ENCODE measurements around the gene RDH8. TPM values are rescaled to one million over a fixed set of nuclear protein-coding genes. Genes with fewer than 3 reads are reported as not detected.

Gene RDH8
- total RNA-seq, 1 experiment from 2014 or later = not detected

- no CpG with 5 or more reads among the region's 5 CpGs for WGBS (ENCODE audit: extremely low coverage, insufficient read length, low lambda C conversion rate)
- no peaks in the 10 kb centered on the region for H3K4me1 ChIP-seq (ENCODE audit: insufficient read depth, low read length)
- Mint-ChIP-seq H3K27me3 (ENCODE audit: low read depth) (peaks cover 16% of the 10 kb centered on the region), H3K4me3 (no peak overlapping the region), H3K36me3 (ENCODE audit: insufficient read depth in 1 of 3, low read depth in 3 of 3) (no peaks in the 10 kb centered on the region), H3K4me1 (no peaks in the 10 kb centered on the region), H3K9me3 (no peaks in the 10 kb centered on the region), H3K27ac (no peak overlapping the region)
- no peak overlapping the region for H3K14ac ChIP-seq (ENCODE audit: insufficient read depth, low read length)
- H3T11ph ChIP-seq (ENCODE audit: low read length) = no peak overlapping the region
- no peaks in the 10 kb centered on the region for H4K20me1 ChIP-seq (ENCODE audit: control insufficient read depth, insufficient read depth, insufficient read length)
- no peak overlapping the region for H3K4me2 ChIP-seq (ENCODE audit: insufficient read depth, insufficient read length, low read length)
- no peak overlapping the region for H2BK120ac ChIP-seq (ENCODE audit: low read depth, low read length, poor library complexity, severe bottlenecking)
- H2AK5ac ChIP-seq (ENCODE audit: insufficient read length, low read length) = no peak overlapping the region
- H3K79me2 ChIP-seq (ENCODE audit: insufficient read depth, low read length) = no peaks in the 10 kb centered on the region
- H3K27ac ChIP-seq (ENCODE audit: insufficient read length, low read depth, low read length) = no peak overlapping the region
- no peak overlapping the region for H4K91ac ChIP-seq (ENCODE audit: insufficient read length, low read depth, low read length)
- no peak overlapping the region for H3K9ac ChIP-seq (ENCODE audit: extremely low read depth, insufficient read length, low read length)
- H3K18ac ChIP-seq (ENCODE audit: insufficient read length, low read depth, low read length) = no peak overlapping the region
- H3K79me1 ChIP-seq (ENCODE audit: insufficient read depth, low read depth, low read length, poor library complexity, severe bottlenecking) = no peaks in the 10 kb centered on the region
- no peak overlapping the region for H2BK5ac ChIP-seq (ENCODE audit: insufficient read length, low read length)
- H4K5ac ChIP-seq (ENCODE audit: insufficient read length, low read depth, low read length) = no peak overlapping the region
- no peaks in the 10 kb centered on the region; the same call in 1 of the 2 replicates for H3K27me3 ChIP-seq (ENCODE audit: insufficient read depth, low read length)
- H2BK15ac ChIP-seq (ENCODE audit: low read depth, low read length) = no peak overlapping the region
- no peak overlapping the region for H2BK12ac ChIP-seq (ENCODE audit: insufficient read length, low read depth, low read length)
- H3K23ac ChIP-seq (ENCODE audit: insufficient read length, low read depth, low read length) = no peak overlapping the region
- no peaks in the 10 kb centered on the region for H3K9me3 ChIP-seq (ENCODE audit: control insufficient read depth, low read depth, low read length)
- no peak overlapping the region for H2BK20ac ChIP-seq (ENCODE audit: low read depth, low read length, poor library complexity, severe bottlenecking)
- no peak overlapping the region for H2AFZ ChIP-seq (ENCODE audit: low read length)
- no peaks in the 10 kb centered on the region for H3K23me2 ChIP-seq (ENCODE audit: insufficient read length, low read depth, low read length, poor library complexity, severe bottlenecking)
- H3K4ac ChIP-seq (ENCODE audit: low read depth, low read length) = no peak overlapping the region
- TF ChIP-seq CTCF (conservative IDR thresholded peaks at IDR 0.05) = no peak
- no peak overlapping the region for H4K8ac ChIP-seq (replicated peaks; ENCODE audit: insufficient read length, low read depth, low read length)
- no peak for DNase-seq
- H3K56ac ChIP-seq (ENCODE audit: insufficient read length, low read depth, low read length) = no peak overlapping the region
Measured at GRCh38 chr19:10019246-10019645, 6.0 kb downstream of the RDH8 start.
